CD4-positive, alpha-beta T cell (primary cell): Measurements from ENCODE around the gene SERP2. TPM values are rescaled to one million over a fixed set of nuclear protein-coding genes. Genes with fewer than 3 reads are reported as not detected.
A peak's percentile ranks its signal among the peaks of the same experiment; 100 is the strongest.

Experiments
- ATAC-seq: fragments of 200-7000 bp; cut with Tn5 transposase; one replicate; pipeline ENCODE4 v1.10.0; 2022; ENCODE audit warnings: mild to moderate bottlenecking; ENCODE audit not compliant: poor library complexity
- CTCF ChIA-PET: fragments of 350-600 bp; sonication (Branson Sonifier 250); formaldehyde crosslinking; loops from one replicate; lab custom pipeline; 2021; ENCODE audit warnings: antibody characterized with exemption, inconsistent platforms; lab: Charles Lee
- POLR2A ChIA-PET: fragments of 350-600 bp; sonication (Branson Sonifier 250); formaldehyde crosslinking; loops from one replicate; lab custom pipeline; 2021; ENCODE audit warnings: antibody characterized with exemption, inconsistent platforms; lab: Charles Lee
- DNase-seq, 14 experiments: peaks; one replicate each; pipeline ENCODE4 v3.0.0-alpha.2; 2013 to 2020; ENCODE audit warnings: mixed read lengths in 2 of 14
- H3K27ac ChIP-seq, 2 donors: one replicate each; pipeline versions ENCODE4 v1.5.1 to v1.7.0; 2013; ENCODE audit warnings: low read length in 2 of 2, low read depth in 1 of 2, mild to moderate bottlenecking in 1 of 2
- H3K27me3 ChIP-seq, 2 experiments: 1 replicate in 1 of 2; 2 replicates in 1 of 2; pipeline versions ENCODE4 v1.6.1 to v1.7.0; 2013; ENCODE audit warnings: low read length in 2 of 2, control low read depth in 1 of 2, mild to moderate bottlenecking in 1 of 2, moderate library complexity in 1 of 2; ENCODE audit not compliant: insufficient read depth in 2 of 2, control insufficient read depth in 1 of 2
- H3K36me3 ChIP-seq: one replicate; pipeline ENCODE4 v1.6.1; 2013; ENCODE audit warnings: low read length, control low read depth; ENCODE audit not compliant: insufficient read depth
- H3K4me1 ChIP-seq: one replicate; pipeline ENCODE4 v1.6.1; 2013; ENCODE audit warnings: low read length, control low read depth; ENCODE audit not compliant: insufficient read depth
- H3K4me3 ChIP-seq: one replicate; pipeline ENCODE4 v1.5.1; 2013; ENCODE audit warnings: mild to moderate bottlenecking, low read length, moderate library complexity
- H3K9me3 ChIP-seq, 2 experiments: 1 replicate in 1 of 2; 2 replicates in 1 of 2; pipeline versions ENCODE4 v1.6.1 to v1.7.0; 2013; ENCODE audit warnings: low read length in 2 of 2, mild to moderate bottlenecking in 2 of 2, control low read depth in 1 of 2, moderate library complexity in 1 of 2; ENCODE audit not compliant: control insufficient read depth in 1 of 2, insufficient read depth in 1 of 2
- H3K27ac Mint-ChIP-seq: one replicate; pipeline ENCODE4 v1.8.0; 2020; ENCODE audit warnings: mixed read lengths
- H3K27me3 Mint-ChIP-seq: one replicate; pipeline ENCODE4 v1.8.0; 2021; ENCODE audit warnings: mixed read lengths
- H3K36me3 Mint-ChIP-seq: one replicate; pipeline ENCODE4 v1.8.0; 2021; ENCODE audit warnings: low read depth, mixed read lengths
- H3K4me1 Mint-ChIP-seq: one replicate; pipeline ENCODE4 v1.8.0; 2021; ENCODE audit warnings: low read depth, mixed read lengths
- H3K4me3 Mint-ChIP-seq: one replicate; pipeline ENCODE4 v1.8.0; 2020; ENCODE audit warnings: mild to moderate bottlenecking, mixed read lengths
- H3K9me3 Mint-ChIP-seq: one replicate; pipeline ENCODE4 v1.8.0; 2020; ENCODE audit warnings: mixed read lengths
- CTCF ChIP-seq: fragments of 200-600 bp; IDR thresholded peaks from one replicate; pipeline ENCODE4 v1.8.0; 2022; ENCODE audit warnings: antibody characterized with exemption, mild to moderate bottlenecking
- intact Hi-C, 2 experiments: fragments of 100-400 bp; cut with DNase I in 1 of 2; cut with micrococcal nuclease in 1 of 2; formaldehyde crosslinking; loops; one replicate each; pipeline versions ENCODE4 v1.15.1 to v1.9.0; 2023 to 2025; cut with DNase I, micrococcal nuclease
- total RNA-seq, 174 experiments: library from RNA in 2 of 174; stranded (reverse) in 2 of 174; gene quantifications; one replicate each; pipeline ENCODE4 v1.2.3 and lab custom pipeline; 2021 to 2026

The SERP2 gene
- total RNA-seq, 2 experiments from 2014 or later: not detected

- intact Hi-C loops: no loop called here
- peaks cover 0 to 2% of the 10 kb centered on the region in 2 experiments for H3K27me3 ChIP-seq
- DNase-seq (no peak), ATAC-seq (peak; percentile 73)
- H3K4me1 ChIP-seq: peaks cover 2% of the 10 kb centered on the region
- Mint-ChIP-seq H3K4me1 (peaks cover 23% of the 10 kb centered on the region), H3K27me3 (no peaks in the 10 kb centered on the region), H3K36me3 (no peaks in the 10 kb centered on the region), H3K4me3 (no peak overlapping the region), H3K9me3 (no peaks in the 10 kb centered on the region), H3K27ac (peak overlapping the region; percentile 60)
- CTCF ChIA-PET: no interaction called here
- TF ChIP-seq CTCF: no peak
- H3K9me3 ChIP-seq: no peaks in the 10 kb centered on the region
- H3K27ac ChIP-seq: no peak overlapping the region
- H3K36me3 ChIP-seq: no peaks in the 10 kb centered on the region
- no peak overlapping the region for H3K4me3 ChIP-seq
- POLR2A ChIA-PET: no interaction called here
Measured at GRCh38 chr13:44350775-44351504, 22.7 kb upstream of the SERP2 start.

GRCh38 chr13:44351505-44351854 is 22.1 kb upstream of the SERP2 start:
- no peak overlapping the region for H3K27ac Mint-ChIP-seq
- CTCF ChIA-PET: no interaction called here
- ATAC-seq (no peak), DNase-seq (no peak)
- no peak for TF ChIP-seq CTCF
- intact Hi-C loops: no loop called here
- H3K9me3 Mint-ChIP-seq: no peaks in the 10 kb centered on the region
- H3K4me1 Mint-ChIP-seq: peaks cover 23% of the 10 kb centered on the region
- Histone ChIP-seq H3K9me3 (no peaks in the 10 kb centered on the region), H3K4me3 (no peak overlapping the region), H3K27ac (no peak overlapping the region), H3K4me1 (peaks cover 2% of the 10 kb centered on the region), H3K36me3 (no peaks in the 10 kb centered on the region), H3K27me3 (peaks cover 0 to 2% of the 10 kb centered on the region in 2 experiments)
- no peak overlapping the region for H3K4me3 Mint-ChIP-seq
- no peaks in the 10 kb centered on the region for H3K27me3 Mint-ChIP-seq
- POLR2A ChIA-PET: no interaction called here
- no peaks in the 10 kb centered on the region for H3K36me3 Mint-ChIP-seq

GRCh38 chr13:44352202-44352601 is 21.4 kb upstream of the SERP2 start:
- no peak overlapping the region for H3K4me3 Mint-ChIP-seq
- Histone ChIP-seq H3K4me1 (peaks cover 2% of the 10 kb centered on the region), H3K9me3 (no peaks in the 10 kb centered on the region), H3K4me3 (no peak overlapping the region), H3K27ac (no peak overlapping the region), H3K27me3 (no peaks in the 10 kb centered on the region), H3K36me3 (no peaks in the 10 kb centered on the region)
- ATAC-seq (peak; percentile 38), DNase-seq (peak in 1 of 14 experiments; percentile 11)
- H3K4me1 Mint-ChIP-seq: peaks cover 23% of the 10 kb centered on the region
- H3K27ac Mint-ChIP-seq: no peak overlapping the region
- CTCF ChIA-PET: no interaction called here
- no peaks in the 10 kb centered on the region for H3K36me3 Mint-ChIP-seq
- POLR2A ChIA-PET: interaction anchor here (0.7 kb wide), 1 partner anchor 80 kb away, joined by 3 read pairs; no protein-coding TSS in a partner anchor
- no peaks in the 10 kb centered on the region for H3K27me3 Mint-ChIP-seq
- no peak for TF ChIP-seq CTCF
- no peaks in the 10 kb centered on the region for H3K9me3 Mint-ChIP-seq
- intact Hi-C loops: no loop called here
